ENCODE results near the gene DBN1. TPM values are rescaled to one million over a fixed set of nuclear protein-coding genes. Genes with fewer than 3 reads are reported as not detected.

DBN1 gene
- total RNA-seq, 2 donors from 2014 or later: 322 to 383 TPM

DNA sequence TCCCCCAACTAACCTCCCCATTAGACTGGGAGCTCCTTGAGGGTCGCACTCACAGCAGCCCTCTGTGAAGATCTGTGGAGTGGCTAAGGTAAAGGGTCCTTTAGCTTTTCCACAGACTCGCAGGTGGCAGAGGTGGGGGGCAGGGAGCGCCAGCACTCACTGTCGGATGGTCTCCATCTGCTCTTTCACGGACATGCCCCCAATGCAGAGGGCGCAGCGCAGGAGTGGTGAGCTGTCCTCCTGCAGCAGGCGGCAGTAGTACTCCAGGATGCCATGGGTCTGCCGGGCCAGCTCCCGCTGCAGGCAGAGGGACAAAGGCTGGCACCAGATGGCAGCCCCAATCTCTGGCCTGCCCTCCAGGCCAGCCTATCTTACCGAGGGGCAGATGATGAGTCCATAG is 41.1 kb upstream of the DBN1 start:
- H3K4me1 Mint-ChIP-seq: peaks cover 12% of the 10 kb centered on the region
- peaks cover 1% of the 10 kb centered on the region for H3K4me1 ChIP-seq (ENCODE audit: control insufficient read depth, insufficient read depth, low read length)
- no peak overlapping the region for H3K27ac Mint-ChIP-seq
- H3K36me3 Mint-ChIP-seq (ENCODE audit: low read depth): peaks cover 47% of the 10 kb centered on the region
- no peak overlapping the region for H3K9ac ChIP-seq (ENCODE audit: extremely low read depth, low read length, poor library complexity, severe bottlenecking)
- no peak overlapping the region for H3K27ac ChIP-seq (ENCODE audit: low read depth, low read length)
- no peak overlapping the region for H3K4me3 Mint-ChIP-seq
- no peaks in the 10 kb centered on the region for H3K9me3 Mint-ChIP-seq
- TF ChIP-seq, protein P1, sequence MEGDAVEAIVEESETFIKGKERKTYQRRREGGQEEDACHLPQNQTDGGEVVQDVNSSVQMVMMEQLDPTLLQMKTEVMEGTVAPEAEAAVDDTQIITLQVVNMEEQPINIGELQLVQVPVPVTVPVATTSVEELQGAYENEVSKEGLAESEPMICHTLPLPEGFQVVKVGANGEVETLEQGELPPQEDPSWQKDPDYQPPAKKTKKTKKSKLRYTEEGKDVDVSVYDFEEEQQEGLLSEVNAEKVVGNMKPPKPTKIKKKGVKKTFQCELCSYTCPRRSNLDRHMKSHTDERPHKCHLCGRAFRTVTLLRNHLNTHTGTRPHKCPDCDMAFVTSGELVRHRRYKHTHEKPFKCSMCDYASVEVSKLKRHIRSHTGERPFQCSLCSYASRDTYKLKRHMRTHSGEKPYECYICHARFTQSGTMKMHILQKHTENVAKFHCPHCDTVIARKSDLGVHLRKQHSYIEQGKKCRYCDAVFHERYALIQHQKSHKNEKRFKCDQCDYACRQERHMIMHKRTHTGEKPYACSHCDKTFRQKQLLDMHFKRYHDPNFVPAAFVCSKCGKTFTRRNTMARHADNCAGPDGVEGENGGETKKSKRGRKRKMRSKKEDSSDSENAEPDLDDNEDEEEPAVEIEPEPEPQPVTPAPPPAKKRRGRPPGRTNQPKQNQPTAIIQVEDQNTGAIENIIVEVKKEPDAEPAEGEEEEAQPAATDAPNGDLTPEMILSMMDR (conservative IDR thresholded peaks at IDR 0.05): no peak
- H3K27me3 Mint-ChIP-seq (ENCODE audit: insufficient read depth): no peaks in the 10 kb centered on the region
- H3K9me3 ChIP-seq (ENCODE audit: control insufficient read depth, low read length): no peaks in the 10 kb centered on the region
- no peaks in the 10 kb centered on the region for H3K27me3 ChIP-seq (ENCODE audit: control insufficient read depth, insufficient read depth, low read length, poor library complexity, severe bottlenecking)
- no peak overlapping the region for H3K4me3 ChIP-seq (ENCODE audit: low read length)
- WGBS, 2 experiments (ENCODE audit: insufficient coverage in 1 of 2, insufficient read length in 1 of 2): 94 to 95% methylated on average over 10 to 11 of the region's 11 CpGs
- H3K36me3 ChIP-seq (ENCODE audit: control insufficient read depth, insufficient read depth, low read length): peaks cover 66% of the 10 kb centered on the region
- no peak for DNase-seq

GRCh38 chr5:177513500-177513899 is 40.1 kb upstream of the DBN1 start:
- Mint-ChIP-seq H3K4me3 (no peak overlapping the region), H3K4me1 (peaks cover 14% of the 10 kb centered on the region), H3K27me3 (ENCODE audit: insufficient read depth) (no peaks in the 10 kb centered on the region), H3K36me3 (ENCODE audit: low read depth) (peaks cover 46% of the 10 kb centered on the region), H3K27ac (no peak overlapping the region), H3K9me3 (no peaks in the 10 kb centered on the region)
- Histone ChIP-seq H3K27ac (ENCODE audit: low read depth, low read length) (no peak overlapping the region), H3K9me3 (ENCODE audit: control insufficient read depth, low read length) (no peaks in the 10 kb centered on the region), H3K4me3 (ENCODE audit: low read length) (no peak overlapping the region), H3K36me3 (ENCODE audit: control insufficient read depth, insufficient read depth, low read length) (peaks cover 59% of the 10 kb centered on the region), H3K27me3 (ENCODE audit: control insufficient read depth, insufficient read depth, low read length, poor library complexity, severe bottlenecking) (no peaks in the 10 kb centered on the region), H3K4me1 (ENCODE audit: control insufficient read depth, insufficient read depth, low read length) (peaks cover 4% of the 10 kb centered on the region), H3K9ac (ENCODE audit: extremely low read depth, low read length, poor library complexity, severe bottlenecking) (no peak overlapping the region)
- WGBS, 2 experiments (ENCODE audit: insufficient coverage in 1 of 2, insufficient read length in 1 of 2): 94 to 95% methylated on average over 12 to 15 of the region's 15 CpGs
- TF ChIP-seq, protein P1 (conservative IDR thresholded peaks at IDR 0.05): no peak
- DNase-seq: no peak

DNA sequence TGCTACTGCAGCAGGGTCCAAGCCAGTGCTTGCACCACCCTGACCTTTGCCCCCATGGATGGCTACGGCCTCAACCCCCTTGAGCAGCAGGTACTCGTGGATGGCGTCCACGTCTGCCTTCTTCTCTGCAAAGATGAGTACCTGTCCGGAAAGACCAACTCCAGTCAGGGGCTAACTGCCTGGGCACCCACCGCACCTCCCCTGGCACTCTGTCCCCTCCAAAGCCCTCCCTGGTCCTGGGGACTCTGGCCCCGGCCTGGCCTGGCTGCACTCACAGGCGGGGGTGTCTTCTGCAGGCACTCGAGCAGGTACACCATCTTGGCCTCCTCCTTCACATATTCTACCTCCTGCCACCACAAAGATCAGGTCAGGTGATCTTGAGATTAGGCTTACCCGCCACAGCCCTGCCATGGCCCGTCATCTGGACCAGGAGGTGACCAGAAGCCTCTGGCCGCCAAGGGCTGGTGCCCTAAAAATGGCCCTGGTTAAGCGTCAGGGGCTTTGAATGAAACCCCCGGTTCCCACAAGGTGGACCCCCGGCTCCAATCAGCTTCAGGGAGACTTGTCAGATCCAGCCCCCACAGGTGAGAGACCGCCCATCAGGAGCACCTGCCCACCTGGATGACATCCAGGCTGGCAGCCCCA is 39.4 kb upstream of the DBN1 start:
- 92 to 97% methylated on average over 14 to 16 of the region's 16 CpGs for WGBS, 2 experiments (ENCODE audit: insufficient coverage in 1 of 2, insufficient read length in 1 of 2)
- Histone ChIP-seq H3K4me3 (ENCODE audit: low read length) (no peak overlapping the region), H3K27ac (ENCODE audit: low read depth, low read length) (no peak overlapping the region), H3K4me1 (ENCODE audit: control insufficient read depth, insufficient read depth, low read length) (peaks cover 4% of the 10 kb centered on the region), H3K9me3 (ENCODE audit: control insufficient read depth, low read length) (no peaks in the 10 kb centered on the region), H3K27me3 (ENCODE audit: control insufficient read depth, insufficient read depth, low read length, poor library complexity, severe bottlenecking) (no peaks in the 10 kb centered on the region), H3K9ac (ENCODE audit: extremely low read depth, low read length, poor library complexity, severe bottlenecking) (no peak overlapping the region), H3K36me3 (ENCODE audit: control insufficient read depth, insufficient read depth, low read length) (peaks cover 59% of the 10 kb centered on the region)
- Mint-ChIP-seq H3K4me1 (peaks cover 14% of the 10 kb centered on the region), H3K9me3 (no peaks in the 10 kb centered on the region), H3K27ac (no peak overlapping the region), H3K27me3 (ENCODE audit: insufficient read depth) (no peaks in the 10 kb centered on the region), H3K4me3 (no peak overlapping the region), H3K36me3 (ENCODE audit: low read depth) (peaks cover 47% of the 10 kb centered on the region)
- no peak for DNase-seq
- TF ChIP-seq, protein P1 (conservative IDR thresholded peaks at IDR 0.05): no peak
